GM12878 (cell line): Measurements from ENCODE around the gene CNTD1. TPM values are rescaled to one million over a fixed set of nuclear protein-coding genes. Genes with fewer than 3 reads are reported as not detected.

Experiments
- ATAC-seq: fragments of 200-7000 bp; cut with Tn5 transposase; 3 replicates; pipeline ENCODE4 v1.9.1; 2020; ENCODE audit warnings: mild to moderate bottlenecking, moderate library complexity
- BruUV-seq: library from RNA; stranded (reverse); fragments of 400-500 nt; replicated peaks from 2 replicates; lab custom pipeline; 2021; lab: Mats Ljungman, UMichigan
- CTCF ChIA-PET: fragments of 300-600 bp; sonication (Branson Sonifier 250); formaldehyde crosslinking; extraction: SDS; loops from one replicate; lab custom pipeline; 2021; ENCODE audit warnings: inconsistent platforms; lab: Yijun Ruan, JAX
- POLR2A ChIA-PET: fragments of 350-600 bp; formaldehyde crosslinking; extraction: SDS; loops from one replicate; lab custom pipeline; 2021; ENCODE audit warnings: inconsistent platforms; lab: Charles Lee
- RAD21 ChIA-PET: fragments of 300-600 bp; sonication (Branson Sonifier 250); formaldehyde crosslinking; loops from one replicate; lab custom pipeline; 2023; ENCODE audit warnings: antibody characterized with exemption; ENCODE audit not compliant: unreplicated experiment; lab: Charles Lee
- SMC1A ChIA-PET: fragments of 300-600 bp; sonication (Branson Sonifier 250); formaldehyde crosslinking; loops from one replicate; lab custom pipeline; 2023; ENCODE audit not compliant: unreplicated experiment, uncharacterized antibody; lab: Charles Lee
- DNase-seq: peaks from one replicate; pipeline ENCODE4 v3.0.0-alpha.2; 2011; ENCODE audit warnings: low read depth, low spot score
- FAIRE-seq: peaks from 3 replicates; lab custom pipeline; 2011; peaks lifted over from hg19 to GRCh38; lab: Jason Lieb, UNC
- H2AFZ ChIP-seq: 2 replicates; pipeline ENCODE4 v1.6.0; 2011; ENCODE audit warnings: low read depth, low read length, control low read depth; ENCODE audit not compliant: control insufficient read depth
- H3K27ac ChIP-seq: 2 replicates; pipeline ENCODE4 v1.5.1; 2011; ENCODE audit warnings: control low read depth; ENCODE audit not compliant: control insufficient read depth, insufficient read depth
- H3K27me3 ChIP-seq, 2 experiments: replicated peaks in 1 of 2; 2 replicates each; pipeline versions ENCODE4 v1.6.0 to v1.6.1; 2011; ENCODE audit warnings: low read length in 1 of 2; ENCODE audit not compliant: control insufficient read depth in 2 of 2, insufficient read depth in 2 of 2
- H3K36me3 ChIP-seq, 2 experiments: 2 replicates each; pipeline ENCODE4 v1.5.1; 2011; ENCODE audit warnings: low read length in 1 of 2; ENCODE audit not compliant: control insufficient read depth in 2 of 2, insufficient read depth in 2 of 2
- H3K4me1 ChIP-seq: 2 replicates; pipeline ENCODE4 v1.6.1; 2011; ENCODE audit warnings: mild to moderate bottlenecking, low read length, moderate library complexity, mixed read lengths; ENCODE audit not compliant: control insufficient read depth, insufficient read depth
- H3K4me2 ChIP-seq: 2 replicates; pipeline ENCODE4 v1.6.0; 2011; ENCODE audit warnings: control low read depth; ENCODE audit not compliant: control insufficient read depth, insufficient read depth
- H3K4me3 ChIP-seq: fragments of 200-600 bp; sonication (generic); 2 replicates; pipeline ENCODE4 v1.5.1; 2016
- H3K79me2 ChIP-seq: 2 replicates; pipeline ENCODE4 v1.6.0; 2011; ENCODE audit warnings: low read length; ENCODE audit not compliant: control insufficient read depth, insufficient read depth
- H3K9ac ChIP-seq: 2 replicates; pipeline ENCODE4 v1.8.0; 2011; ENCODE audit warnings: low read length, control low read depth, mixed read lengths; ENCODE audit not compliant: control insufficient read depth, insufficient read depth
- H3K9me3 ChIP-seq: replicated peaks from 3 replicates; pipeline ENCODE4 v1.5.1; 2011; ENCODE audit warnings: mild to moderate bottlenecking, low read length; ENCODE audit not compliant: control insufficient read depth, insufficient read depth
- H4K20me1 ChIP-seq: 2 replicates; pipeline ENCODE4 v1.6.0; 2011; ENCODE audit not compliant: control insufficient read depth, insufficient read depth
- KAT2A ChIP-seq: conservative IDR thresholded peaks from 2 replicates; pipeline ENCODE4 v1.6.1; 2011; ENCODE audit warnings: low read depth, low read length; ENCODE audit not compliant: control insufficient read depth
- NR2F1 ChIP-seq: fragments of 450-650 bp; conservative IDR thresholded peaks from 2 replicates; pipeline ENCODE4 v1.6.1; 2017; ENCODE audit warnings: mild to moderate bottlenecking
- TCF3 ChIP-seq: IDR thresholded peaks from 2 replicates; pipeline ENCODE4 v1.6.1; 2012; ENCODE audit warnings: low read depth, mild to moderate bottlenecking, low read length, borderline replicate concordance; ENCODE audit not compliant: insufficient read depth
- WGBS: methylation state at CpG from one replicate; pipeline ENCODE4 v1.1.6; 2016; ENCODE audit warnings: low lambda C conversion rate; ENCODE audit not compliant: insufficient replicate concordance, insufficient coverage; ENCODE audit errors: missing lambda C conversion rate; 5-methylcytosine and 5-hydroxymethylcytosine counted together
- in situ Hi-C: fragments of 300-500 bp; cut with MboI; formaldehyde crosslinking; loops from 9 replicates; pipeline ENCODE4 v1.14.3; 2018; ENCODE audit warnings: mixed read lengths
- intact Hi-C: fragments of 100-400 bp; cut with micrococcal nuclease; formaldehyde crosslinking; loops from one replicate; pipeline ENCODE4 v1.14.2; 2022; ENCODE audit not compliant: unreplicated experiment
- polyA plus RNA-seq, 11 experiments: library from polyadenylated mRNA; depleted of rRNA in 4 of 11; unstranded in 6 of 11; stranded (reverse) in 5 of 11; fragments of >200 nt; fragmentation: Nextera tagmentation in 4 of 11; fragmentation: Illumina TruSeq in 1 of 11; extraction: Ambion mirVana in 4 of 11; extraction: Trizol in 1 of 11; gene quantifications; 1 replicate in 1 of 11; 2 replicates in 10 of 11; pipeline versions ENCODE4 v1.2.1 to v1.2.3, GENCODE V29; 2011 to 2016; ENCODE audit warnings: inconsistent platforms in 2 of 11, missing spikeins in 2 of 11, low read depth in 1 of 11
- total RNA-seq, 4 experiments: library from RNA; depleted of rRNA in 3 of 4; stranded (reverse); fragments of >200 nt in 3 of 4; fragmentation: Illumina TruSeq in 1 of 4; extraction: Trizol in 1 of 4; gene quantifications; 2 replicates each; pipeline versions ENCODE4 v1.2.1 to v1.2.3, GENCODE V29; 2013 to 2021
- TF ChIP-seq, protein P1 (sequence below): IDR thresholded peaks from 2 replicates; pipeline ENCODE4 v1.6.1; 2012; ENCODE audit warnings: mild to moderate bottlenecking, low read depth, low read length
- TF ChIP-seq, protein P2 (sequence below): fragments of 450-650 bp; formaldehyde crosslinking; IDR thresholded peaks from 2 replicates; pipeline ENCODE4 v1.5.0; 2022; ENCODE audit warnings: mild to moderate bottlenecking, missing genetic modification characterization

The CNTD1 gene
- total and polyA plus RNA-seq, 10 of the 15 experiments (the other 5 are each of a cell fraction or from before 2014, with no cell fraction given) = 0.06 to 1.5 (median 1.1) TPM; not detected in 4

DNA sequence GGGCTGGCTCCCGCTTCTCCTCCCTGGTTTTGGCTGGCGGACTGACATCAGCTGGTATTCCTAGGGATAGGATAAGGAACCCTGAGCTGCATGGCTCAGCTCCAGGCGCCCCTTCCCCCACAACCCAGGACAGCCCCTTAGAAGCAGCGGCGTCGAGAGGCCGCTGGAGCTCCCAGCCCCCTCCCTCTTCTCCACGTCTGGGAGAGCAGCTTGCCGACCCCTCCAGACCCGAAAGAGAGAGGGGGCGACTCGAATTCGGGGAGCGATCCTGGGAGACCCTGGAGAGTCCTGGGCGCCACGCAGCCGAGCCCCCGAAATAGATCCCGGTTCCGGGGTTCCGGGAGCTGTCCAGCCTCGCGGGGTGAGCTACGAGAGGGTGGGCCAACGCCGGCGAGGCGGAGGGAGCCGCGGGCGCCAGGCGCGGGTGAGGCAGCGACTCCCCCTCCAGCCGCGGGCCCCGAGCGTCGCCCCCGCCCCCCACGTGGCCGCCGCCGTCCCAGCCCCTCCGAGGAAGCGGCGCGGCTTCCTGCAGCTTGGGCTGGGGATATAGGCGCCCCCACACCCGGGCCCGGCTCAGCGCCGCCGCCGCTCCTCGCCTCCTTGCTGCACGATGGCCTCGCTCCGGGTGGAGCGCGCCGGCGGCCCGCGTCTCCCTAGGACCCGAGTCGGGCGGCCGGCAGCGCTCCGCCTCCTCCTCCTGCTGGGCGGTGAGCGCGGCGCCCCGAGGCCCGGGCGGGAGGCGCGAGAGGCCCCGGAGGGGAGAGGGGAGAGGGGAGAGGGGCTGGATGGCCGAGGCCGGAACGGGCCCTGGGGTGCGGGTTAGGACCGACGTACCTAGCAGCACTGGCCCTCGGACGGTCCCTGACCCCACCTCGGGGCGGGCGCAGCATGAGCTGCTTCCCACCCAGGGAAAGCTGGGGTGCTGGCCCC is 37.7 kb upstream of the CNTD1 start, which contains the start of gene RAMP2:
TSS of gene RAMP2 (plus strand) at position 576 of the 930 bp plus-strand sequence. CDS start at position 611, 35 bp downstream.
- ChIA-PET RAD21 (interaction anchor here (0.9 to 4.6 kb wide), 12 partner anchors 11 to 207 kb away, joined by 3 to 47 read pairs (median 5); partner anchors contain the start of genes PSMC3IP and VPS25), POLR2A (interaction anchor here (0.5 to 1.5 kb wide), 11 partner anchors 10 to 237 kb away, joined by 3 to 11 read pairs (median 3); partner anchors contain the start of genes MLX, PSMC3IP, RPL27 and VPS25), SMC1A (interaction anchor here (0.6 to 5.9 kb wide), 13 partner anchors 11 to 182 kb away, joined by 3 to 71 read pairs (median 5); partner anchors contain the start of genes PSMC3IP, RETREG3, TUBG1 and VPS25), CTCF (interaction anchor here (0.8 to 8.1 kb wide), 12 partner anchors 12 to 183 kb away, joined by 3 to 164 read pairs (median 4); partner anchors contain the start of genes BECN1, PSMC3IP and VPS25)
- BruUV-seq = no TSS peak
- H3K27me3 ChIP-seq = no peaks in the 10 kb centered on the region
- ATAC-seq (peak; percentile 36), FAIRE-seq (no peak), DNase-seq (no peak)
- intact Hi-C loops (loop anchor here (5.0 kb wide), 2 partner anchors 79 to 214 kb away; partner anchors contain the start of genes CCR10 and CNTNAP1), in situ Hi-C loops (loop anchor here (10.0 kb wide), 1 partner anchor 186 kb away; the partner anchor contains the start of gene PSMC3IP)
- WGBS = 20% methylated on average over 56 of the region's 92 CpGs
- H3K4me3 ChIP-seq = peak within 1 kb of the TSS; percentile 37; the same call in 1 of the 2 replicates
- H3K36me3 ChIP-seq = no peaks in the 10 kb centered on the region
- no peak within 1 kb of the TSS for H3K9ac ChIP-seq
- no peak within 1 kb of the TSS for H3K27ac ChIP-seq
- TF ChIP-seq, protein P1, sequence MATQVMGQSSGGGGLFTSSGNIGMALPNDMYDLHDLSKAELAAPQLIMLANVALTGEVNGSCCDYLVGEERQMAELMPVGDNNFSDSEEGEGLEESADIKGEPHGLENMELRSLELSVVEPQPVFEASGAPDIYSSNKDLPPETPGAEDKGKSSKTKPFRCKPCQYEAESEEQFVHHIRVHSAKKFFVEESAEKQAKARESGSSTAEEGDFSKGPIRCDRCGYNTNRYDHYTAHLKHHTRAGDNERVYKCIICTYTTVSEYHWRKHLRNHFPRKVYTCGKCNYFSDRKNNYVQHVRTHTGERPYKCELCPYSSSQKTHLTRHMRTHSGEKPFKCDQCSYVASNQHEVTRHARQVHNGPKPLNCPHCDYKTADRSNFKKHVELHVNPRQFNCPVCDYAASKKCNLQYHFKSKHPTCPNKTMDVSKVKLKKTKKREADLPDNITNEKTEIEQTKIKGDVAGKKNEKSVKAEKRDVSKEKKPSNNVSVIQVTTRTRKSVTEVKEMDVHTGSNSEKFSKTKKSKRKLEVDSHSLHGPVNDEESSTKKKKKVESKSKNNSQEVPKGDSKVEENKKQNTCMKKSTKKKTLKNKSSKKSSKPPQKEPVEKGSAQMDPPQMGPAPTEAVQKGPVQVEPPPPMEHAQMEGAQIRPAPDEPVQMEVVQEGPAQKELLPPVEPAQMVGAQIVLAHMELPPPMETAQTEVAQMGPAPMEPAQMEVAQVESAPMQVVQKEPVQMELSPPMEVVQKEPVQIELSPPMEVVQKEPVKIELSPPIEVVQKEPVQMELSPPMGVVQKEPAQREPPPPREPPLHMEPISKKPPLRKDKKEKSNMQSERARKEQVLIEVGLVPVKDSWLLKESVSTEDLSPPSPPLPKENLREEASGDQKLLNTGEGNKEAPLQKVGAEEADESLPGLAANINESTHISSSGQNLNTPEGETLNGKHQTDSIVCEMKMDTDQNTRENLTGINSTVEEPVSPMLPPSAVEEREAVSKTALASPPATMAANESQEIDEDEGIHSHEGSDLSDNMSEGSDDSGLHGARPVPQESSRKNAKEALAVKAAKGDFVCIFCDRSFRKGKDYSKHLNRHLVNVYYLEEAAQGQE = peak; percentile 66; the same call in 1 of the 2 replicates
- TF ChIP-seq TCF3 (no peak), KAT2A (no peak), NR2F1 (no peak)
- TF ChIP-seq, protein P2, sequence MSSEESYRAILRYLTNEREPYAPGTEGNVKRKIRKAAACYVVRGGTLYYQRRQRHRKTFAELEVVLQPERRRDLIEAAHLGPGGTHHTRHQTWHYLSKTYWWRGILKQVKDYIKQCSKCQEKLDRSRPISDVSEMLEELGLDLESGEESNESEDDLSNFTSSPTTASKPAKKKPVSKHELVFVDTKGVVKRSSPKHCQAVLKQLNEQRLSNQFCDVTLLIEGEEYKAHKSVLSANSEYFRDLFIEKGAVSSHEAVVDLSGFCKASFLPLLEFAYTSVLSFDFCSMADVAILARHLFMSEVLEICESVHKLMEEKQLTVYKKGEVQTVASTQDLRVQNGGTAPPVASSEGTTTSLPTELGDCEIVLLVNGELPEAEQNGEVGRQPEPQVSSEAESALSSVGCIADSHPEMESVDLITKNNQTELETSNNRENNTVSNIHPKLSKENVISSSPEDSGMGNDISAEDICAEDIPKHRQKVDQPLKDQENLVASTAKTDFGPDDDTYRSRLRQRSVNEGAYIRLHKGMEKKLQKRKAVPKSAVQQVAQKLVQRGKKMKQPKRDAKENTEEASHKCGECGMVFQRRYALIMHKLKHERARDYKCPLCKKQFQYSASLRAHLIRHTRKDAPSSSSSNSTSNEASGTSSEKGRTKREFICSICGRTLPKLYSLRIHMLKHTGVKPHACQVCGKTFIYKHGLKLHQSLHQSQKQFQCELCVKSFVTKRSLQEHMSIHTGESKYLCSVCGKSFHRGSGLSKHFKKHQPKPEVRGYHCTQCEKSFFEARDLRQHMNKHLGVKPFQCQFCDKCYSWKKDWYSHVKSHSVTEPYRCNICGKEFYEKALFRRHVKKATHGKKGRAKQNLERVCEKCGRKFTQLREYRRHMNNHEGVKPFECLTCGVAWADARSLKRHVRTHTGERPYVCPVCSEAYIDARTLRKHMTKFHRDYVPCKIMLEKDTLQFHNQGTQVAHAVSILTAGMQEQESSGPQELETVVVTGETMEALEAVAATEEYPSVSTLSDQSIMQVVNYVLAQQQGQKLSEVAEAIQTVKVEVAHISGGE = no peak
- H3K4me1 ChIP-seq = peaks cover 17% of the 10 kb centered on the region
- peak within 1 kb of the TSS; percentile 41 for H2AFZ ChIP-seq
- H3K9me3 ChIP-seq = no peaks in the 10 kb centered on the region
- H3K4me2 ChIP-seq = peak within 1 kb of the TSS; percentile 59
- no peaks in the 10 kb centered on the region for H4K20me1 ChIP-seq
- H3K79me2 ChIP-seq = no peaks in the 10 kb centered on the region
